ENCODE results near the gene SURF6. TPM values are rescaled to one million over a fixed set of nuclear protein-coding genes. Genes with fewer than 3 reads are reported as not detected.

The SURF6 gene
- total RNA-seq, 3 donors from 2014 or later (not counting 1 experiment from before 2014, with no cell fraction given) = 13.8 to 23.5 (median 21.3) TPM

DNA sequence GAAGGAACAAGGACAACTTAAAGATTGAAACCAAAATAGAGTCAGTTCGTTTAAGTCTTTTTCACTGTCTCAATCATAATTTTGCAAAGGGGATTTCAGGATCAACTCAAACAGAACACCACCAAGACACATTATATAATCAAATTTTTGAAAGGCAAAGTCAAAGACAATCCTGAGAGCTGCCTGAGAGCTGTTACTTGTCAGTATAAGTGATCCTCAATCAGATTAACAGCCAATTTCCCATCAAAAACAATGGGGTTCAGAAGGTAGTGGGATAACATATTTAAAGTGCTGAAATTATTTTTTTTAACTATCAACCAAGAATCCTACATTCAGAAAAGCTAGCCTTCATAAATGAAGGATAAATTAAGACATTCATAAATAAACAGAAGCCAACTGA lies 41.7 kb downstream of the SURF6 start:
- Mint-ChIP-seq H3K27ac (no peak overlapping the region), H3K4me1 (no peaks in the 10 kb centered on the region), H3K27me3 (ENCODE audit: low read depth in 2 of 2) (peaks cover 19 to 68% of the 10 kb centered on the region in 2 donors), H3K36me3 (peaks cover 12% of the 10 kb centered on the region), H3K4me3 (no peak overlapping the region), H3K9me3 (no peaks in the 10 kb centered on the region)
- no peak overlapping the region for H3K27ac ChIP-seq (ENCODE audit: low read length)
- intact Hi-C loops (cut with micrococcal nuclease) = no loop called here
- no peak overlapping the region for H3K4me3 ChIP-seq (ENCODE audit: low read length)
- peaks cover 4% of the 10 kb centered on the region for H3K9me3 ChIP-seq (ENCODE audit: control insufficient read depth, insufficient read depth, low read length)
- 64% methylated on average over 1 of the region's 1 CpG for WGBS (ENCODE audit: insufficient coverage)
- ATAC-seq (no peak), DNase-seq (no peak)
- no peaks in the 10 kb centered on the region for H3K27me3 ChIP-seq (ENCODE audit: control insufficient read depth, insufficient read depth, low read length)
- no peaks in the 10 kb centered on the region for H3K36me3 ChIP-seq (ENCODE audit: control insufficient read depth, insufficient read depth, low read length)
- TF ChIP-seq, protein P1, sequence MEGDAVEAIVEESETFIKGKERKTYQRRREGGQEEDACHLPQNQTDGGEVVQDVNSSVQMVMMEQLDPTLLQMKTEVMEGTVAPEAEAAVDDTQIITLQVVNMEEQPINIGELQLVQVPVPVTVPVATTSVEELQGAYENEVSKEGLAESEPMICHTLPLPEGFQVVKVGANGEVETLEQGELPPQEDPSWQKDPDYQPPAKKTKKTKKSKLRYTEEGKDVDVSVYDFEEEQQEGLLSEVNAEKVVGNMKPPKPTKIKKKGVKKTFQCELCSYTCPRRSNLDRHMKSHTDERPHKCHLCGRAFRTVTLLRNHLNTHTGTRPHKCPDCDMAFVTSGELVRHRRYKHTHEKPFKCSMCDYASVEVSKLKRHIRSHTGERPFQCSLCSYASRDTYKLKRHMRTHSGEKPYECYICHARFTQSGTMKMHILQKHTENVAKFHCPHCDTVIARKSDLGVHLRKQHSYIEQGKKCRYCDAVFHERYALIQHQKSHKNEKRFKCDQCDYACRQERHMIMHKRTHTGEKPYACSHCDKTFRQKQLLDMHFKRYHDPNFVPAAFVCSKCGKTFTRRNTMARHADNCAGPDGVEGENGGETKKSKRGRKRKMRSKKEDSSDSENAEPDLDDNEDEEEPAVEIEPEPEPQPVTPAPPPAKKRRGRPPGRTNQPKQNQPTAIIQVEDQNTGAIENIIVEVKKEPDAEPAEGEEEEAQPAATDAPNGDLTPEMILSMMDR (IDR thresholded peaks at IDR 0.05) = no peak
- no peaks in the 10 kb centered on the region for H3K4me1 ChIP-seq (ENCODE audit: control insufficient read depth, insufficient read depth, low read length)

- Histone ChIP-seq H3K27me3 (ENCODE audit: control insufficient read depth, insufficient read depth, low read length) (no peaks in the 10 kb centered on the region), H3K27ac (ENCODE audit: low read length) (no peak overlapping the region), H3K4me3 (ENCODE audit: low read length) (no peak overlapping the region), H3K4me1 (ENCODE audit: control insufficient read depth, insufficient read depth, low read length) (no peaks in the 10 kb centered on the region), H3K36me3 (ENCODE audit: control insufficient read depth, insufficient read depth, low read length) (no peaks in the 10 kb centered on the region), H3K9me3 (ENCODE audit: control insufficient read depth, insufficient read depth, low read length) (peaks cover 4% of the 10 kb centered on the region)
- Mint-ChIP-seq H3K27me3 (ENCODE audit: low read depth in 2 of 2) (peaks cover 12 to 48% of the 10 kb centered on the region in 2 donors), H3K4me1 (no peaks in the 10 kb centered on the region), H3K4me3 (no peak overlapping the region), H3K27ac (no peak overlapping the region), H3K9me3 (no peaks in the 10 kb centered on the region), H3K36me3 (peaks cover 12% of the 10 kb centered on the region)
- no peak for ATAC-seq
- no peak for DNase-seq
- WGBS (ENCODE audit: insufficient coverage) = no CpG with 5 or more reads among the region's 2 CpGs
- TF ChIP-seq, protein P1 (IDR thresholded peaks at IDR 0.05) = no peak
- intact Hi-C loops (cut with micrococcal nuclease) = no loop called here
These were observed 45.2 kb downstream of the SURF6 start for GRCh38 chr9:133290751-133291302.

- TF ChIP-seq, protein P1 (IDR thresholded peaks at IDR 0.05) = no peak
These were observed 49.5 kb downstream of the SURF6 start for GRCh38 chr9:133286523-133286922.

DNA sequence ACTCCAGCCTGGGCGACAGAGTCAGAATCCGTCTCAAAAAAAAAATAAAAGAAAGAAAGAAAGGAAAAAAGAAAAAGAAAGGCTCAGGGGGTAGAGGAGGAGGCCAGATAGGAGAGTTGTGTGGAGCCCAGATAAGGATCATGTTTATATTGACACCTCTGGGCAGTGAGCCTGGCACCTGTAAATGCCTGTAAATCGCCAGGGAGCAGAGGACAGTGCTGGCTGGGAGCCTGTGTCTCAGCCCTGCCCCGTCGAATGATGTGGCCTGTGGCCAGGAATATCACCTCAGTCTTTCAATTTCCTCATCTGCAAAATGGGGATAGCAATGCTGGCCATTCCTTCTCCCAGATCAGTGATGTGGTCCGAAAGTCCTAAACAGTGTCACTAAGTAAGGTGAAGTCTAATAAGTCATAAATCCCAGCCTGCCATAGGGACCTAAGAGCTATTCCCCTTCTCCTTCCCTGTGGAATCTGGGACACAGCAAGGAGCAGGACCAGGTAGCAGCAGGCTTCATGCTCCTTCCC lies 50.7 kb downstream of the SURF6 start:
- WGBS (ENCODE audit: insufficient coverage) = 71% methylated on average over 5 of the region's 6 CpGs
- TF ChIP-seq, protein P1 (IDR thresholded peaks at IDR 0.05) = no peak
- intact Hi-C loops (cut with micrococcal nuclease) = no loop called here
- no peaks in the 10 kb centered on the region for H3K9me3 ChIP-seq (ENCODE audit: control insufficient read depth, insufficient read depth, low read length)
- no peaks in the 10 kb centered on the region for H3K4me1 Mint-ChIP-seq
- no peaks in the 10 kb centered on the region for H3K9me3 Mint-ChIP-seq
- peaks cover 5 to 9% of the 10 kb centered on the region in 2 donors for H3K27me3 Mint-ChIP-seq (ENCODE audit: low read depth in 2 of 2)
- peaks cover 5% of the 10 kb centered on the region for H3K36me3 Mint-ChIP-seq
- no peaks in the 10 kb centered on the region for H3K36me3 ChIP-seq (ENCODE audit: control insufficient read depth, insufficient read depth, low read length)
- no peak overlapping the region for H3K27ac ChIP-seq (ENCODE audit: low read length)
- DNase-seq = no peak
- ATAC-seq = no peak
- no peak overlapping the region for H3K27ac Mint-ChIP-seq
- H3K4me3 Mint-ChIP-seq = no peak overlapping the region
- H3K4me1 ChIP-seq (ENCODE audit: control insufficient read depth, insufficient read depth, low read length) = no peaks in the 10 kb centered on the region
- no peaks in the 10 kb centered on the region for H3K27me3 ChIP-seq (ENCODE audit: control insufficient read depth, insufficient read depth, low read length)
- H3K4me3 ChIP-seq (ENCODE audit: low read length) = no peak overlapping the region

More at GRCh38 chr9:133286523-133286922, 49.5 kb downstream of the SURF6 start:
- Histone ChIP-seq H3K9me3 (ENCODE audit: control insufficient read depth, insufficient read depth, low read length) (peaks cover 4% of the 10 kb centered on the region), H3K4me1 (ENCODE audit: control insufficient read depth, insufficient read depth, low read length) (no peaks in the 10 kb centered on the region), H3K4me3 (ENCODE audit: low read length) (no peak overlapping the region), H3K27ac (ENCODE audit: low read length) (no peak overlapping the region), H3K36me3 (ENCODE audit: control insufficient read depth, insufficient read depth, low read length) (no peaks in the 10 kb centered on the region), H3K27me3 (ENCODE audit: control insufficient read depth, insufficient read depth, low read length) (no peaks in the 10 kb centered on the region)
- Mint-ChIP-seq H3K27me3 (ENCODE audit: low read depth in 2 of 2) (peaks cover 5 to 21% of the 10 kb centered on the region in 2 donors), H3K27ac (no peak overlapping the region), H3K4me1 (no peaks in the 10 kb centered on the region), H3K9me3 (no peaks in the 10 kb centered on the region), H3K4me3 (no peak overlapping the region), H3K36me3 (peaks cover 12% of the 10 kb centered on the region)
- intact Hi-C loops (cut with micrococcal nuclease) = no loop called here
- ATAC-seq (no peak), DNase-seq (no peak)
- 80% methylated on average over 1 of the region's 2 CpGs for WGBS (ENCODE audit: insufficient coverage)
